ENCODE results near the gene DLG3.
"Not testable (repeated sequence)": the region's sequence is repeated elsewhere in the genome, so short reads cannot be mapped to it uniquely, and the experiment has no call there.

The DLG3 gene

GRCh38 chrX:70444326-70444945 lies at the start of gene DLG3:
DLG3 (plus strand) TSS chrX:70444835; CDS start chrX:70445202, 367 bp downstream.
- DNase-seq (ENCODE audit: low spot score): peak; percentile 31

GRCh38 chrX:70398899-70399298 lies 45.7 kb upstream of the DLG3 start:
- DNase-seq (ENCODE audit: low spot score): no peak

- not testable (repeated sequence) for DNase-seq (ENCODE audit: low spot score)
These were observed 44.5 kb upstream of the DLG3 start for GRCh38 chrX:70400181-70400580.

- DNase-seq (ENCODE audit: low spot score): no peak
These were observed 41.9 kb upstream of the DLG3 start for GRCh38 chrX:70402721-70403120.

GRCh38 chrX:70405003-70405402 lies 39.6 kb upstream of the DLG3 start:
- no peak for DNase-seq (ENCODE audit: low spot score)

- no peak for DNase-seq (ENCODE audit: low spot score)
These were observed 33.7 kb upstream of the DLG3 start for GRCh38 chrX:70410921-70411320.

- no peak for DNase-seq (ENCODE audit: low spot score)
These were observed 33.2 kb upstream of the DLG3 start for GRCh38 chrX:70411475-70411874.

GRCh38 chrX:70421618-70422017 lies 23.0 kb upstream of the DLG3 start:
- DNase-seq (ENCODE audit: low spot score): no peak

- DNase-seq (ENCODE audit: low spot score): peak; percentile 55
These were observed 21.7 kb upstream of the DLG3 start, which contains the start of gene GDPD2 for GRCh38 chrX:70422851-70423341. GDPD2 (plus strand) TSS chrX:70423314; CDS start chrX:70424985, 1,671 bp downstream.

GRCh38 chrX:70423936-70424675 lies 20.5 kb upstream of the DLG3 start:
- DNase-seq (ENCODE audit: low spot score): no peak

GRCh38 chrX:70424801-70425200 lies 19.8 kb upstream of the DLG3 start:
- DNase-seq (ENCODE audit: low spot score): no peak

GRCh38 chrX:70426286-70427278 lies 18.1 kb upstream of the DLG3 start:
- no peak for DNase-seq (ENCODE audit: low spot score)

- DNase-seq (ENCODE audit: low spot score): no peak
These were observed 17.3 kb upstream of the DLG3 start for GRCh38 chrX:70427365-70427764.

- no peak for DNase-seq (ENCODE audit: low spot score)
These were observed 14.9 kb upstream of the DLG3 start for GRCh38 chrX:70429759-70430158.

GRCh38 chrX:70432936-70433847 lies 11.4 kb upstream of the DLG3 start:
- no peak for DNase-seq (ENCODE audit: low spot score)

- peak; percentile 77 for DNase-seq (ENCODE audit: low spot score)
These were observed 10.7 kb upstream of the DLG3 start for GRCh38 chrX:70433848-70434351.

GRCh38 chrX:70434352-70434866 lies 10.2 kb upstream of the DLG3 start:
- DNase-seq (ENCODE audit: low spot score): peak; percentile 88

- no peak for DNase-seq (ENCODE audit: low spot score)
These were observed 9.6 kb upstream of the DLG3 start for GRCh38 chrX:70434914-70435586.

- DNase-seq (ENCODE audit: low spot score): no peak
These were observed 8.3 kb upstream of the DLG3 start for GRCh38 chrX:70436343-70436742.

- no peak for DNase-seq (ENCODE audit: low spot score)
These were observed 7.6 kb upstream of the DLG3 start for GRCh38 chrX:70437011-70437410.

Data from SW480 (cell line).